Osteocyte (in vitro differentiated cells): Measurements from ENCODE around the gene SMIM13. TPM values are rescaled to one million over a fixed set of nuclear protein-coding genes. Genes with fewer than 3 reads are reported as not detected.

ENCODE experiments used
- DNase-seq: peaks from one replicate; pipeline ENCODE4 v3.0.0; 2021; ENCODE audit warnings: mixed read lengths; ENCODE audit not compliant: unreplicated experiment; ENCODE audit errors: extremely low spot score
- H3K27ac Mint-ChIP-seq: one replicate; pipeline ENCODE4 v1.8.0; 2021; ENCODE audit warnings: mild to moderate bottlenecking, mixed read lengths; ENCODE audit not compliant: unreplicated experiment
- H3K27me3 Mint-ChIP-seq: one replicate; pipeline ENCODE4 v1.8.0; 2021; ENCODE audit warnings: mixed read lengths; ENCODE audit not compliant: unreplicated experiment
- H3K36me3 Mint-ChIP-seq: one replicate; pipeline ENCODE4 v1.8.0; 2021; ENCODE audit warnings: mixed read lengths; ENCODE audit not compliant: unreplicated experiment
- H3K4me1 Mint-ChIP-seq: one replicate; pipeline ENCODE4 v1.8.0; 2021; ENCODE audit warnings: mixed read lengths; ENCODE audit not compliant: unreplicated experiment
- H3K4me3 Mint-ChIP-seq: one replicate; pipeline ENCODE4 v1.8.0; 2021; ENCODE audit warnings: mild to moderate bottlenecking, moderate library complexity, mixed read lengths; ENCODE audit not compliant: unreplicated experiment
- H3K9me3 Mint-ChIP-seq: one replicate; pipeline ENCODE4 v1.8.0; 2021; ENCODE audit warnings: mixed read lengths; ENCODE audit not compliant: unreplicated experiment
- total RNA-seq: library from RNA; stranded (reverse); gene quantifications from 2 replicates; pipeline ENCODE4 v1.2.1, GENCODE V29; 2021
- TF ChIP-seq, protein P1 (sequence below): fragments of 200-600 bp; sonication (generic); IDR thresholded peaks from 2 replicates; pipeline ENCODE4 v1.5.0; 2021; ENCODE audit warnings: antibody characterized with exemption, mild to moderate bottlenecking, moderate library complexity

The SMIM13 gene
- total RNA-seq, 1 donor from 2014 or later = 19.6 TPM

DNA sequence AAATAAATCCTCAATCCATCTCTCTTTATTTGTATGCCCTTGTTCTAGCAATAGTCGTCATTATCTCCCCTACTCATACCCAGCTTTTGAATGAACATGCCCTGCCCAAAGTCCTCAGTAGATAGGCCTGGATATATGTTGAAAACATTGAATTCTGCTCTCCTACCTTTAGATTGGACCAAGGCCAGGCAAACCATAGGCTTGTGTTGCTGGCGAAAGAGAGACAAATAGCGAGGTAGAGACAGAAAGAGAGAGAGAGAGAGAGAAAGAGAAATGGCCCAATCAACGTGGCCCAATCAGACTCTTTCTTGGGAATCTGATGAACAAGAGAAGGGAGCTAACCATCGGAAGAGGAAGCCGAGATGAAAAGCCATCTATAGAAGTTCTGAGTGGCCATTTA, 93.7 kb downstream of the SMIM13 start:
- no peak overlapping the region for H3K27ac Mint-ChIP-seq
- H3K9me3 Mint-ChIP-seq = peaks cover 3% of the 10 kb centered on the region
- peaks cover 40% of the 10 kb centered on the region for H3K36me3 Mint-ChIP-seq
- peaks cover 9% of the 10 kb centered on the region for H3K4me1 Mint-ChIP-seq
- no peak overlapping the region for H3K4me3 Mint-ChIP-seq
- no peak for DNase-seq
- no peaks in the 10 kb centered on the region for H3K27me3 Mint-ChIP-seq
- TF ChIP-seq, protein P1, sequence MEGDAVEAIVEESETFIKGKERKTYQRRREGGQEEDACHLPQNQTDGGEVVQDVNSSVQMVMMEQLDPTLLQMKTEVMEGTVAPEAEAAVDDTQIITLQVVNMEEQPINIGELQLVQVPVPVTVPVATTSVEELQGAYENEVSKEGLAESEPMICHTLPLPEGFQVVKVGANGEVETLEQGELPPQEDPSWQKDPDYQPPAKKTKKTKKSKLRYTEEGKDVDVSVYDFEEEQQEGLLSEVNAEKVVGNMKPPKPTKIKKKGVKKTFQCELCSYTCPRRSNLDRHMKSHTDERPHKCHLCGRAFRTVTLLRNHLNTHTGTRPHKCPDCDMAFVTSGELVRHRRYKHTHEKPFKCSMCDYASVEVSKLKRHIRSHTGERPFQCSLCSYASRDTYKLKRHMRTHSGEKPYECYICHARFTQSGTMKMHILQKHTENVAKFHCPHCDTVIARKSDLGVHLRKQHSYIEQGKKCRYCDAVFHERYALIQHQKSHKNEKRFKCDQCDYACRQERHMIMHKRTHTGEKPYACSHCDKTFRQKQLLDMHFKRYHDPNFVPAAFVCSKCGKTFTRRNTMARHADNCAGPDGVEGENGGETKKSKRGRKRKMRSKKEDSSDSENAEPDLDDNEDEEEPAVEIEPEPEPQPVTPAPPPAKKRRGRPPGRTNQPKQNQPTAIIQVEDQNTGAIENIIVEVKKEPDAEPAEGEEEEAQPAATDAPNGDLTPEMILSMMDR = no peak

Other genes starting within 250 kb of the SMIM13 start
- gene GCM2, start 211.8 kb upstream of the SMIM13 start, total RNA-seq = not detected in 2 replicates
- gene SYCP2L, start 206.8 kb upstream of the SMIM13 start, total RNA-seq = 4.3 and 7.1 TPM in 2 replicates
- gene ELOVL2, start 49.5 kb upstream of the SMIM13 start, total RNA-seq = 55.1 and 57.0 TPM in 2 replicates
- gene ERVFRD-1, start 17.9 kb downstream of the SMIM13 start, total RNA-seq = not detected in 2 replicates
- 8.8 and 10.3 TPM in 2 replicates for gene NEDD9, start 138.8 kb downstream of the SMIM13 start, total RNA-seq